Activated CD4-positive, alpha-beta memory T cell treated with anti-CD3 and anti-CD28 coated beads, Interleukin-2, amount 10 ng/mL, durations not matched to agents 7 days and 5 days (primary cell): ENCODE data around the gene TUBG1. TPM values are rescaled to one million over a fixed set of nuclear protein-coding genes. Genes with fewer than 3 reads are reported as not detected.

Source experiments
- CTCF ChIA-PET: fragments of 350-600 bp; sonication (Branson Sonifier 250); formaldehyde crosslinking; loops from one replicate; lab custom pipeline; 2021; ENCODE audit warnings: antibody characterized with exemption, inconsistent platforms; lab: Charles Lee
- POLR2A ChIA-PET: fragments of 350-600 bp; sonication (Branson Sonifier 250); formaldehyde crosslinking; loops from one replicate; lab custom pipeline; 2021; ENCODE audit warnings: antibody characterized with exemption; lab: Charles Lee
- DNase-seq: peaks from one replicate; pipeline ENCODE4 v3.0.0-alpha.2; 2020
- H3K27ac Mint-ChIP-seq: one replicate; pipeline ENCODE4 v1.8.0; 2021; ENCODE audit warnings: mild to moderate bottlenecking, mixed read lengths
- H3K27me3 Mint-ChIP-seq: one replicate; pipeline ENCODE4 v1.8.0; 2021; ENCODE audit warnings: mixed read lengths
- H3K36me3 Mint-ChIP-seq: one replicate; pipeline ENCODE4 v1.8.0; 2021; ENCODE audit warnings: low read depth, mixed read lengths
- H3K4me1 Mint-ChIP-seq: one replicate; pipeline ENCODE4 v1.8.0; 2021; ENCODE audit warnings: mixed read lengths
- H3K4me3 Mint-ChIP-seq: one replicate; pipeline ENCODE4 v1.8.0; 2021; ENCODE audit warnings: mild to moderate bottlenecking, mixed read lengths
- H3K9me3 Mint-ChIP-seq: one replicate; pipeline ENCODE4 v1.8.0; 2021; ENCODE audit warnings: mixed read lengths
- total RNA-seq, 2 experiments: library from RNA; stranded (reverse); gene quantifications; one replicate each; pipeline ENCODE4 v1.2.3, GENCODE V29; 2021

Gene TUBG1
- 10 to 100 TPM; 53.3 to 56.3 TPM for total RNA-seq

DNA sequence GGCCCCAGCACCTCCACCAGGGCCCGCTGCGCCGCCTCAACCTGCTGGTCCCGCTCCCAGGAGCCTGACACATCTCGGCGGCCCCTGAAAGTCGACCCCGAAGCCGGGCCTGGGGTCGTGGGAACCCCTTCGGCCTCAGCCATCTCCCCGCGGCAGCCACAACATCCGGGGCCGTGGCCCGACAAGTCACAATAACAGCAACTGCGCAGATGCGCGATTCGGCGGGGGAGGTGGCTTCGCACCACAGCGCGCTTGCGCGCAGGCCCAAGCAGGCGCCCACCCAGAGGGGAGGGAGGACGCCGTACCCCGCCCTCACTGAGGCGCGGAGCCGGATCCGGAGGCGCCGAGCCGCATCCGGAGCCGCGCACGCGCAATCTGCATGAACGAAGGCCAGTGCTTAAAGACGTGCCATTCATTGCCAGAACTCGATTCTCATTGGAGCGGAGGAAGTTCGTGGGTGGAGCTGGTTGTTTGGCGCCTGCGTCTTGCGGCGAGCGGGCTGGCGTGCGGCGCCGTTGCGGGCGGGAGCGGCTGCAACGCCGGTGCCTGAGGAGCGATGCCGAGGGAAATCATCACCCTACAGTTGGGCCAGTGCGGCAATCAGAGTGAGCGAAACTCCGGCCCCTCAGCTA lies at the start of gene TUBG1, which contains the start of gene RETREG3:
Gene TUBG1 (plus strand): TSS at position 502 of the 632 bp plus-strand sequence. CDS start 55 bp downstream, at position 557.
Gene RETREG3 (minus strand): TSS at position 193 of the 632 bp plus-strand sequence. CDS start 50 bp downstream, at position 143.
- CTCF ChIA-PET, result interaction anchor here (0.6 to 6.0 kb wide), 13 partner anchors 15 to 216 kb away, joined by 3 to 70 read pairs (median 4); partner anchors contain the start of genes MLX, PLEKHH3 and PSMC3IP
- peak; percentile 99 for DNase-seq
- no peaks in the 10 kb centered on the region for H3K27me3 Mint-ChIP-seq

DNA sequence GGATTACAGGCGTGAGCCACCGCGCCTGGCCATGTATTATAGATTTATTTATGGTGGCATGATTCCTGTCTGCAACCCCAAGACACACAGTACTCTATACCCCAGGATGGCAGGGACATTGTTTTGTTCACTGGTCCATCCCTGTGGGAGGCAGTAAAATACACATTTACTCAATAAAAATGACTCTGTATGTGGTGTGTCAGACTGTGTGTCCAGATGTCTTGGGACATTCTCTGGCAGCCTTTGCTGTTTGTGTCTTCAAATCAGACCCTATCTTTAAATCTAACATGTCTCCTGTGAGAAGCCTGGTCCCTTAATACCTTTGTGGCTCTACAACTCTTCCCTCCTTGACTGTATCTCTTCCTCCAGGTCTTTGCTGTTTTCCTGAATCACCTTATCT lies 49.2 kb upstream of the TUBG1 start:
- no peaks in the 10 kb centered on the region for H3K9me3 Mint-ChIP-seq
- peak overlapping the region; percentile 28 for H3K27ac Mint-ChIP-seq
- CTCF ChIA-PET, result no interaction called here
- H3K4me1 Mint-ChIP-seq, result peaks cover 43% of the 10 kb centered on the region
- H3K36me3 Mint-ChIP-seq, result peaks cover 22% of the 10 kb centered on the region
- H3K27me3 Mint-ChIP-seq, result no peaks in the 10 kb centered on the region
- H3K4me3 Mint-ChIP-seq, result peak overlapping the region; percentile 64
- POLR2A ChIA-PET, result no interaction called here
- DNase-seq, result no peak

More for the DNA sequence above, at the start of gene TUBG1, which contains the start of gene RETREG3:
- Mint-ChIP-seq H3K4me3 (peak within 1 kb of the TSS; percentile 99), H3K27ac (peak within 1 kb of the TSS; percentile 91), H3K9me3 (no peaks in the 10 kb centered on the region), H3K36me3 (peaks cover 47% of the 10 kb centered on the region), H3K4me1 (peaks cover 42% of the 10 kb centered on the region)
- POLR2A ChIA-PET, result interaction anchor here (0.6 to 3.4 kb wide), 24 partner anchors 9 to 706 kb away, joined by 3 to 41 read pairs (median 4); partner anchors contain the start of genes BECN1, COASY, KCNH4 and MLX

DNA sequence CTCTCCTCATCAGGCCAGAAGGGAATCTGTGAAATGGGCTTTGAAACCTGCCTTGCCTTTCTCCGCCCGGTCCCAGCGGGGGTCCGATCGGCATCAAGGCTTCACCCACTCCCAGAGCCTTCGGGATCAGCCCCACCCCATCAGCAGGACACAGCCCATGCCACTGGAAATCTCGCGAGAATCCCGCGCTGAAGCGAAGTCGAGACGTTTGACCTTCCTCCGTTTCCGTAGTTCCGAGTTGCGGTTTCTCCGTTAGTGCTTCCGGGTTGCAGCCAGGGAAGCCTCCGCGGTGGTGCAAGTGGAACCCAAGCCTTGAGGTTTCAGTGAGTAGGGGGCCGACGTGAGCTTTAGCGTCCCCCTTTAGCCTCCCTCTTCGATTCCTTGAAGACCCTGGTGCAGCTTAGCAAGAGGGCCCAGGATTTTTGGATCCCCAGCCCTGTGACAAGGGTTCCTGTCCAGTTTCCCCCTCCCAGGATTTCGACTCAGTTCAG lies 47.5 kb upstream of the TUBG1 start, which contains the start of gene COASY:
Gene COASY (plus strand): TSS at position 252 of the 491 bp plus-strand sequence. CDS start 475 bp downstream, outside the sequence.
- Mint-ChIP-seq H3K27ac (peak within 1 kb of the TSS; percentile 96), H3K9me3 (no peaks in the 10 kb centered on the region), H3K4me3 (peak within 1 kb of the TSS; percentile 96), H3K36me3 (peaks cover 29% of the 10 kb centered on the region), H3K27me3 (no peaks in the 10 kb centered on the region), H3K4me1 (peaks cover 44% of the 10 kb centered on the region)
- peak; percentile 95 for DNase-seq
- ChIA-PET POLR2A (interaction anchor here (1.3 to 7.7 kb wide), 3 partner anchors 16 to 47 kb away, joined by 3 to 109 read pairs (median 4); partner anchors contain the start of genes NAGLU, PSMC3IP, RETREG3 and TUBG1), CTCF (no interaction called here)

DNA sequence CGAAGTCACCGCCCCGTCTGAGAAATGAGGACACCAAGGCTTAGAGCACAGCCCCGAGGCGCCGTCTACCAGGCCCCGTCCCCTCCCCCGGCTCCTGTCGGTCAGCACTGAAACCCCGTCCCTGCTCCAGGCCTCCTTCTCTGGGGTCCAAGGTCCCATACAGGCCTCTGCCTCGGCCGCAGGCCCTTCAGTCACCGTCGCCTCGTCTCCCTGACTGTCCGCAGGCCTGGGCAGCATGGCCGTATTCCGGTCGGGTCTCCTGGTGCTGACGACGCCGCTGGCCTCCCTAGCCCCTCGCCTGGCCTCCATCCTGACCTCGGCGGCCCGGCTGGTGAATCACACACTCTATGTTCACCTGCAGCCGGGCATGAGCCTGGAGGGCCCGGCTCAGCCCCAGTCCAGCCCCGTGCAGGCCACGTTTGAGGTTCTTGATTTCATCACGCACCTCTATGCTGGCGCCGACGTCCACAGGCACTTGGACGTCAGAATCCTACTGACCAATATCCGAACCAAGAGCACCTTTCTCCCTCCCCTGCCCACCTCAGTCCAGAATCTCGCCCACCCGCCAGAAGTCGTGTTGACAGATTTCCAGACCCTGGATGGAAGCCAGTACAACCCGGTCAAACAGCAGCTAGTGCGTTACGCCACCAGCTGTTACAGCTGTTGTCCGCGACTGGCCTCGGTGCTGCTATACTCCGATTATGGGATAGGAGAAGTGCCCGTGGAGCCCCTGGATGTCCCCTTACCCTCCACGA lies 46.9 kb upstream of the TUBG1 start:
- peak overlapping the region; percentile 96 for H3K4me3 Mint-ChIP-seq
- peak overlapping the region; percentile 96 for H3K27ac Mint-ChIP-seq
- no peak for DNase-seq
- H3K9me3 Mint-ChIP-seq, result no peaks in the 10 kb centered on the region
- H3K4me1 Mint-ChIP-seq, result peaks cover 44% of the 10 kb centered on the region
- no peaks in the 10 kb centered on the region for H3K27me3 Mint-ChIP-seq
- ChIA-PET POLR2A (interaction anchor here (1.0 to 7.7 kb wide), 4 partner anchors 8 to 46 kb away, joined by 3 to 109 read pairs (median 4); partner anchors contain the start of genes NAGLU, PSMC3IP, RETREG3 and TUBG1), CTCF (interaction anchor here (0.6 to 2.7 kb wide), 2 partner anchors 16 to 657 kb away, joined by 4 to 11 read pairs; partner anchors contain the start of gene PSMC3IP)
- peaks cover 33% of the 10 kb centered on the region for H3K36me3 Mint-ChIP-seq

DNA sequence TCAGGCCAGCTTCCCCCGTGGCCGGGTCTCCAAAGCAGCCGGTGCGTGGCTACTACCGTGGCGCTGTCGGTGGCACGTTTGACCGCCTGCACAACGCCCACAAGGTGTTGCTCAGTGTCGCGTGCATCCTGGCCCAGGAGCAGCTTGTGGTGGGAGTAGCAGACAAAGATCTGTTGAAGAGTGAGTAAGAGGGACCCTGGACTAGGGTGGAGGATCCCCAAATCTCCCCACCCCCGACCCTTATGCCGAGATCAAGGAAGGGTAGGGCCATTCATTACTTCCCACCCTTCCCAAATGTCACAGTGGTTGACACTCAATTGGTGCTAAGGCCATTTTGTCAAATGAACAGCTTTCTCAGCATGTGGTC lies 46.4 kb upstream of the TUBG1 start:
- peaks cover 37% of the 10 kb centered on the region for H3K36me3 Mint-ChIP-seq
- H3K27me3 Mint-ChIP-seq, result no peaks in the 10 kb centered on the region
- H3K27ac Mint-ChIP-seq, result peak overlapping the region; percentile 47
- POLR2A ChIA-PET, result interaction anchor here (1.0 to 7.7 kb wide), 3 partner anchors 8 to 27 kb away, joined by 3 to 109 read pairs (median 3); partner anchors contain the start of genes NAGLU and PSMC3IP
- peaks cover 49% of the 10 kb centered on the region for H3K4me1 Mint-ChIP-seq
- no peaks in the 10 kb centered on the region for H3K9me3 Mint-ChIP-seq
- CTCF ChIA-PET, result interaction anchor here (0.6 to 2.7 kb wide), 2 partner anchors 15 to 657 kb away, joined by 4 to 11 read pairs; partner anchors contain the start of gene PSMC3IP
- H3K4me3 Mint-ChIP-seq, result peak overlapping the region; percentile 96
- no peak for DNase-seq

DNA sequence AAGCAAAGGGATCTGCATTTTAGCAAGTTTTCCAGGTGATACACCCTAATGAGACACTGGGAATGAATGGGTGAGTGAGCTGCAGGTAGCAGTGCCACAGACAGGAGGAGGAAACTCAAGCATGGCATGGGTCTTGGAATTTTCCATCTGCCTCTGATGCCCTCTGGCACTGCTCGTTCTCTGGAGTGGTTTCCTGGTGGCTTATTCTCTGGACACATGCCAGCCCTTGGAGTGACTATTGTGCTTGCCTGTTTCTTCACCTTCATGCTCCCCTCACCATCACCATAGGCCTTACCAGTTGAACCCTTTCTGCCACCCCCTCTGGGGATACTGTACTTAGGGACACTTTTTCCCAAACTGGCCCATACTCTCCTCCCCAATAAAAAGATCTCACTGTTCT lies 45.9 kb upstream of the TUBG1 start:
- H3K4me3 Mint-ChIP-seq, result peak overlapping the region; percentile 96
- H3K4me1 Mint-ChIP-seq, result peaks cover 51% of the 10 kb centered on the region
- no peak for DNase-seq
- no peaks in the 10 kb centered on the region for H3K27me3 Mint-ChIP-seq
- H3K36me3 Mint-ChIP-seq, result peaks cover 37% of the 10 kb centered on the region
- H3K9me3 Mint-ChIP-seq, result no peaks in the 10 kb centered on the region
- POLR2A ChIA-PET, result interaction anchor here (1.0 to 7.7 kb wide), 2 partner anchors 9 to 14 kb away, joined by 3 to 109 read pairs; partner anchors contain the start of gene PSMC3IP
- CTCF ChIA-PET, result interaction anchor here (0.6 to 2.7 kb wide), 2 partner anchors 15 to 656 kb away, joined by 4 to 11 read pairs; partner anchors contain the start of gene PSMC3IP
- peak overlapping the region; percentile 50 for H3K27ac Mint-ChIP-seq

DNA sequence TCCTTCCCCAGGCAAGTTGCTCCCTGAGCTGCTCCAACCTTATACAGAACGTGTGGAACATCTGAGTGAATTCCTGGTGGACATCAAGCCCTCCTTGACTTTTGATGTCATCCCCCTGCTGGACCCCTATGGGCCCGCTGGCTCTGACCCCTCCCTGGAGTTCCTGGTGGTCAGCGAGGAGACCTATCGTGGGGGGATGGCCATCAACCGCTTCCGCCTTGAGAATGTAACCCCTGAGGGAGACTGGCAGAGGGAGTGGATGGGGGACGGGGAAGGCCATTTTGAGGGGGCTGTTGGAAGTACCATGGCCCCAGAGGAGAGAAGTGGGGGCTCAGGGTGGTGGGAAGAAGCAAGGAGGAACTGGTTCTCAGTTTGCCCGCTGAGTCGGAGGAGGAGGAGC lies 45.5 kb upstream of the TUBG1 start:
- Mint-ChIP-seq H3K4me1 (peaks cover 55% of the 10 kb centered on the region), H3K27ac (peak overlapping the region; percentile 50), H3K4me3 (peak overlapping the region; percentile 96), H3K27me3 (no peaks in the 10 kb centered on the region), H3K9me3 (no peaks in the 10 kb centered on the region), H3K36me3 (peaks cover 39% of the 10 kb centered on the region)
- no peak for DNase-seq
- ChIA-PET CTCF (interaction anchor here (2.7 kb wide), 1 partner anchor 14 kb away, joined by 11 read pairs; the partner anchor contains the start of gene PSMC3IP), POLR2A (interaction anchor here (1.5 to 7.7 kb wide), 2 partner anchors 9 to 14 kb away, joined by 7 to 109 read pairs; partner anchors contain the start of gene PSMC3IP)

DNA sequence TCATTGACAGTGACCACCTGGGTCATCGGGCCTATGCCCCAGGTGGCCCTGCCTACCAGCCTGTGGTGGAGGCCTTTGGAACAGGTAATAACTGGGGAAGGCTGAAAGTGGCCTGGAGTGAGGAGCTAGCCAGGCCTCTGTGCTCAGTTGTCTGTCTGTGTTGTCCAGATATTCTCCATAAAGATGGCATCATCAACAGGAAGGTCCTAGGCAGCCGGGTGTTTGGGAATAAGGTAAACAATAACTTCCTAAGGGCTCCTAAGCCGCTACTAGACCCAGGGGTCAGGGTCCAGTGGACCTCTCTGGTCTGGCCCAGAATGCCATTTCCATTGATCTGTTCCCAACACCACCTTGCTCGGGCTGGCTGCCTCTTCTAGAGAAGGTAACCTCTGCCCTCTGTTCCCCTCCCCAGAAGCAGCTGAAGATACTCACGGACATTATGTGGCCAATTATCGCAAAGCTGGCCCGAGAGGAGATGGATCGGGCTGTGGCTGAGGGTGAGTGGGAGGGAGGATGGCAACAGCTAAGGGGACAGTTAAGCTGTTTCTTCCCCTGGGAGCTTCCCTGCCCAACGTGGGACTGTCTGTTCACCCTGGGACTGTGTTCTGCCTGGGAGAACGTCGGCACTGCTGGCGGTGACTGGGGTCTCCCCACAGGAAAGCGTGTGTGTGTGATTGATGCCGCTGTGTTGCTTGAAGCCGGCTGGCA lies 44.5 kb upstream of the TUBG1 start:
- Mint-ChIP-seq H3K4me1 (peaks cover 63% of the 10 kb centered on the region), H3K27ac (no peak overlapping the region), H3K4me3 (no peak overlapping the region), H3K27me3 (no peaks in the 10 kb centered on the region), H3K9me3 (no peaks in the 10 kb centered on the region), H3K36me3 (peaks cover 50% of the 10 kb centered on the region)
- DNase-seq, result no peak
- ChIA-PET POLR2A (interaction anchor here (1.4 to 7.7 kb wide), 5 partner anchors 11 to 433 kb away, joined by 4 to 109 read pairs (median 5); partner anchors contain the start of genes NAGLU, PSMC3IP and VPS25), CTCF (interaction anchor here (0.5 to 2.7 kb wide), 2 partner anchors 13 to 254 kb away, joined by 3 to 11 read pairs; partner anchors contain the start of gene PSMC3IP)

DNA sequence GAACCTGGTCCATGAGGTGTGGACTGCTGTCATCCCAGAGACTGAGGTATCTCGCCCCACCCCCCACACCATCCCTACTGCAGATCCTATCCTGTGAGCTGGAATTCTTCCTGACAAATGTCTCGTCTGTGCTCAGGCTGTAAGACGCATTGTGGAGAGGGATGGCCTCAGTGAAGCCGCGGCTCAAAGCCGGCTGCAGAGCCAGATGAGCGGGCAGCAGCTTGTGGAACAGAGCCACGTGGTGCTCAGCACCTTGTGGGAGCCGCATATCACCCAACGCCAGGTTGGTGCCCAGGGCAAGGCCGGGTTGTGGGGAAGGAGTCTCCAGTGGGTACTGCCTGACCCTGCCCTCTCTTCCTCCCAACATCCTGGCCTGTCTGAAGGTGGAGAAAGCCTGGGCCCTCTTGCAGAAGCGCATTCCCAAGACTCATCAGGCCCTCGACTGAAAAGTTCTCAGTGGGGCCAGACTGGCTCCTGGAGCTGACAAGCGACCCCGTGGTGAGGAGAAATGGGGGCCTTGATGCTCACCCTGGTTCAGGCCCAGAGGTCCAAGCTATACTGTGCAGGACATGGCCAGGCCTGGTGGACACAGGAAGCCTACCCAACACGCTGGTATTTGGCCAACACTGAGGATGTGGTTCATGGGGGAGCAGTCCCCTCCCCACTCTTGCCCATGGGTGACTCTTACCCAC lies 43.8 kb upstream of the TUBG1 start:
- peak overlapping the region; percentile 93 for H3K27ac Mint-ChIP-seq
- DNase-seq, result no peak
- H3K4me1 Mint-ChIP-seq, result peaks cover 61% of the 10 kb centered on the region
- no peaks in the 10 kb centered on the region for H3K27me3 Mint-ChIP-seq
- no peaks in the 10 kb centered on the region for H3K9me3 Mint-ChIP-seq
- ChIA-PET CTCF (interaction anchor here (0.8 to 3.8 kb wide), 2 partner anchors 12 to 48 kb away, joined by 3 to 37 read pairs; partner anchors contain the start of gene PSMC3IP), POLR2A (interaction anchor here (1.4 to 7.7 kb wide), 6 partner anchors 11 to 432 kb away, joined by 4 to 109 read pairs (median 6); partner anchors contain the start of genes NAGLU, PSMC3IP and VPS25)
- H3K36me3 Mint-ChIP-seq, result peaks cover 55% of the 10 kb centered on the region
- H3K4me3 Mint-ChIP-seq, result no peak overlapping the region

DNA sequence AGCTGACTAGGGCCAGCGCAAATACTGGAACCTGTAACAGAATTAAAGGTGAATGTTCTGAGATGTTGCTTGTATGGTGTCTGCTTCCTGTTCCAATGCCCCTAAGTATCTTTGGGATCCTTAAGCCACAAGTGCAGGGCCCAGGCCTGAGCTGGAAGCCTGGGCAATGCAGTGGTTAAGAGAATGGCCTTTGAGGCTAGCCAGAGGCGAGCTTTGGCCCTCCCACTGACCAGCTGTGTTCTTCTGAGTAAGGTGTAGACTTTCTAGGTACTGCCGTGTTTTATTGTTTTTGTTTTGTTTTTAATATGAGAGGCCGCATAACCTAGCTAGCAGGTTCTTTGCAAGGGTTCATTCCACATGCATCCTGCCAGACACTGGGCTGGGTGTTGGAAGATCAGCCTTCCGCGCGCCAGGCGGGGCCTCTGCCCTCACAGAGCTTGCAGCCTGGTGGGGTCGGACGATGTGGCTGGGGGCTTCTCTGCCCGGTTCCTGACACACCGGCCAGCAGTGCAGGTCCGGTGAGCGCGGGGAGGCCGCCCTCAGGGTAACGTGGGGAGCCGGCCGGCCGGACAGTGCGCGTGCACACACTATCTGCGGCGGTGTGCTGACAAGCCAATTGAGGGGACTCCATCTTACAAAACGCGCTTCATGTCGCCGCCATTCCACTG lies 43.1 kb upstream of the TUBG1 start:
- ChIA-PET POLR2A (interaction anchor here (1.2 to 7.7 kb wide), 10 partner anchors 11 to 432 kb away, joined by 3 to 109 read pairs (median 6); partner anchors contain the start of genes BECN1, NAGLU, PSMC3IP and RETREG3), CTCF (interaction anchor here (0.8 to 3.8 kb wide), 4 partner anchors 11 to 264 kb away, joined by 3 to 37 read pairs (median 6); partner anchors contain the start of gene PSMC3IP)
- DNase-seq, result no peak
- no peaks in the 10 kb centered on the region for H3K27me3 Mint-ChIP-seq
- H3K4me3 Mint-ChIP-seq, result peak overlapping the region; percentile 92
- peaks cover 61% of the 10 kb centered on the region for H3K36me3 Mint-ChIP-seq
- peak overlapping the region; percentile 93 for H3K27ac Mint-ChIP-seq
- H3K9me3 Mint-ChIP-seq, result no peaks in the 10 kb centered on the region
- H3K4me1 Mint-ChIP-seq, result peaks cover 62% of the 10 kb centered on the region
